GM12878 (cell line): Measurements from ENCODE around the gene SOX10. TPM values are rescaled to one million over a fixed set of nuclear protein-coding genes. Genes with fewer than 3 reads are reported as not detected.

Source experiments
- ATAC-seq: fragments of 200-7000 bp; cut with Tn5 transposase; 3 replicates; pipeline ENCODE4 v1.9.1; 2020; ENCODE audit warnings: mild to moderate bottlenecking, moderate library complexity
- BruUV-seq: library from RNA; stranded (reverse); fragments of 400-500 nt; replicated peaks from 2 replicates; lab custom pipeline; 2021; lab: Mats Ljungman, UMichigan
- CTCF ChIA-PET: fragments of 300-600 bp; sonication (Branson Sonifier 250); formaldehyde crosslinking; extraction: SDS; loops from one replicate; lab custom pipeline; 2021; ENCODE audit warnings: inconsistent platforms; lab: Yijun Ruan, JAX
- POLR2A ChIA-PET: fragments of 350-600 bp; formaldehyde crosslinking; extraction: SDS; loops from one replicate; lab custom pipeline; 2021; ENCODE audit warnings: inconsistent platforms; lab: Charles Lee
- RAD21 ChIA-PET: fragments of 300-600 bp; sonication (Branson Sonifier 250); formaldehyde crosslinking; loops from one replicate; lab custom pipeline; 2023; ENCODE audit warnings: antibody characterized with exemption; ENCODE audit not compliant: unreplicated experiment; lab: Charles Lee
- SMC1A ChIA-PET: fragments of 300-600 bp; sonication (Branson Sonifier 250); formaldehyde crosslinking; loops from one replicate; lab custom pipeline; 2023; ENCODE audit not compliant: unreplicated experiment, uncharacterized antibody; lab: Charles Lee
- DNase-seq: peaks from one replicate; pipeline ENCODE4 v3.0.0-alpha.2; 2011; ENCODE audit warnings: low read depth, low spot score
- FAIRE-seq: peaks from 3 replicates; lab custom pipeline; 2011; peaks lifted over from hg19 to GRCh38; lab: Jason Lieb, UNC
- H2AFZ ChIP-seq: 2 replicates; pipeline ENCODE4 v1.6.0; 2011; ENCODE audit warnings: low read depth, low read length, control low read depth; ENCODE audit not compliant: control insufficient read depth
- H3K27ac ChIP-seq: 2 replicates; pipeline ENCODE4 v1.5.1; 2011; ENCODE audit warnings: control low read depth; ENCODE audit not compliant: control insufficient read depth, insufficient read depth
- H3K27me3 ChIP-seq, 2 experiments: replicated peaks in 1 of 2; 2 replicates each; pipeline versions ENCODE4 v1.6.0 to v1.6.1; 2011; ENCODE audit warnings: low read length in 1 of 2; ENCODE audit not compliant: control insufficient read depth in 2 of 2, insufficient read depth in 2 of 2
- H3K36me3 ChIP-seq, 2 experiments: 2 replicates each; pipeline ENCODE4 v1.5.1; 2011; ENCODE audit warnings: low read length in 1 of 2; ENCODE audit not compliant: control insufficient read depth in 2 of 2, insufficient read depth in 2 of 2
- H3K4me1 ChIP-seq: 2 replicates; pipeline ENCODE4 v1.6.1; 2011; ENCODE audit warnings: mild to moderate bottlenecking, low read length, moderate library complexity, mixed read lengths; ENCODE audit not compliant: control insufficient read depth, insufficient read depth
- H3K4me2 ChIP-seq: 2 replicates; pipeline ENCODE4 v1.6.0; 2011; ENCODE audit warnings: control low read depth; ENCODE audit not compliant: control insufficient read depth, insufficient read depth
- H3K4me3 ChIP-seq: fragments of 200-600 bp; sonication (generic); 2 replicates; pipeline ENCODE4 v1.5.1; 2016
- H3K79me2 ChIP-seq: 2 replicates; pipeline ENCODE4 v1.6.0; 2011; ENCODE audit warnings: low read length; ENCODE audit not compliant: control insufficient read depth, insufficient read depth
- H3K9ac ChIP-seq: 2 replicates; pipeline ENCODE4 v1.8.0; 2011; ENCODE audit warnings: low read length, control low read depth, mixed read lengths; ENCODE audit not compliant: control insufficient read depth, insufficient read depth
- H3K9me3 ChIP-seq: replicated peaks from 3 replicates; pipeline ENCODE4 v1.5.1; 2011; ENCODE audit warnings: mild to moderate bottlenecking, low read length; ENCODE audit not compliant: control insufficient read depth, insufficient read depth
- H4K20me1 ChIP-seq: 2 replicates; pipeline ENCODE4 v1.6.0; 2011; ENCODE audit not compliant: control insufficient read depth, insufficient read depth
- ATF2 ChIP-seq: IDR thresholded peaks from 2 replicates; pipeline ENCODE4 v1.6.1; 2012; ENCODE audit warnings: low read length, inconsistent platforms
- CUX1 ChIP-seq: IDR thresholded peaks from 2 replicates; pipeline ENCODE4 v1.6.1; 2012; ENCODE audit warnings: improper control_type of control experiment, low read depth, low read length; ENCODE audit not compliant: insufficient replicate concordance
- E2F8 ChIP-seq: fragments of 450-650 bp; IDR thresholded peaks from 2 replicates; pipeline ENCODE4 v1.6.1; 2018; ENCODE audit warnings: mild to moderate bottlenecking, low read depth, moderate library complexity; ENCODE audit not compliant: partially characterized antibody
- ESRRA ChIP-seq: IDR thresholded peaks from 2 replicates; pipeline ENCODE4 v1.6.1; 2012; ENCODE audit warnings: mild to moderate bottlenecking, low read length, improper control_type of control experiment
- FOXK2 ChIP-seq: fragments of 450-650 bp; IDR thresholded peaks from 2 replicates; pipeline ENCODE4 v1.6.1; 2017; ENCODE audit warnings: mild to moderate bottlenecking, moderate library complexity
- HDAC2 ChIP-seq: fragments of 200-600 bp; sonication (generic); IDR thresholded peaks from 2 replicates; pipeline ENCODE4 v1.6.1; 2017
- KDM1A ChIP-seq: fragments of 200-600 bp; sonication (generic); IDR thresholded peaks from 2 replicates; pipeline ENCODE4 v1.6.1; 2016; ENCODE audit warnings: borderline replicate concordance
- NFYB ChIP-seq: IDR thresholded peaks from 2 replicates; pipeline ENCODE4 v1.6.1; 2011; ENCODE audit warnings: low read depth, mild to moderate bottlenecking, low read length, improper control_type of control experiment, moderate library complexity; ENCODE audit not compliant: insufficient read depth
- POLR2A ChIP-seq: IDR thresholded peaks from 2 replicates; pipeline ENCODE4 v1.6.1; 2011; ENCODE audit warnings: low read depth, mild to moderate bottlenecking, low read length
- POU2F2 ChIP-seq: IDR thresholded peaks from 3 replicates; pipeline ENCODE4 v1.6.1; 2011; ENCODE audit warnings: low read depth, mild to moderate bottlenecking, low read length, borderline replicate concordance
- SREBF2 ChIP-seq: IDR thresholded peaks from 2 replicates; pipeline ENCODE4 v1.6.1; 2012; ENCODE audit warnings: mild to moderate bottlenecking, low read length
- TAF1 ChIP-seq: IDR thresholded peaks from 2 replicates; pipeline ENCODE4 v1.6.1; 2011; ENCODE audit warnings: mild to moderate bottlenecking, low read depth, low read length, borderline replicate concordance
- WGBS: methylation state at CpG from one replicate; pipeline ENCODE4 v1.1.6; 2016; ENCODE audit warnings: low lambda C conversion rate; ENCODE audit not compliant: insufficient replicate concordance, insufficient coverage; ENCODE audit errors: missing lambda C conversion rate; 5-methylcytosine and 5-hydroxymethylcytosine counted together
- in situ Hi-C: fragments of 300-500 bp; cut with MboI; formaldehyde crosslinking; loops from 9 replicates; pipeline ENCODE4 v1.14.3; 2018; ENCODE audit warnings: mixed read lengths
- intact Hi-C: fragments of 100-400 bp; cut with micrococcal nuclease; formaldehyde crosslinking; loops from one replicate; pipeline ENCODE4 v1.14.2; 2022; ENCODE audit not compliant: unreplicated experiment
- polyA plus RNA-seq, 11 experiments: library from polyadenylated mRNA; depleted of rRNA in 4 of 11; unstranded in 6 of 11; stranded (reverse) in 5 of 11; fragments of >200 nt; fragmentation: Nextera tagmentation in 4 of 11; fragmentation: Illumina TruSeq in 1 of 11; extraction: Ambion mirVana in 4 of 11; extraction: Trizol in 1 of 11; gene quantifications; 1 replicate in 1 of 11; 2 replicates in 10 of 11; pipeline versions ENCODE4 v1.2.1 to v1.2.3, GENCODE V29; 2011 to 2016; ENCODE audit warnings: inconsistent platforms in 2 of 11, missing spikeins in 2 of 11, low read depth in 1 of 11
- total RNA-seq, 4 experiments: library from RNA; depleted of rRNA in 3 of 4; stranded (reverse); fragments of >200 nt in 3 of 4; fragmentation: Illumina TruSeq in 1 of 4; extraction: Trizol in 1 of 4; gene quantifications; 2 replicates each; pipeline versions ENCODE4 v1.2.1 to v1.2.3, GENCODE V29; 2013 to 2021

The SOX10 gene
- total and polyA plus RNA-seq, 10 of the 15 experiments (the other 5 are each of a cell fraction or from before 2014, with no cell fraction given): 0.05 TPM; not detected in 9

- TF ChIP-seq E2F8: no peak
- TF ChIP-seq HDAC2: no peak
- TF ChIP-seq NFYB: no peak
Observed at GRCh38 chr22:37972527-37972926, 11.8 kb downstream of the SOX10 start (continued).

GRCh38 chr22:37971475-37972434 is 12.6 kb downstream of the SOX10 start:
- ChIA-PET SMC1A (interaction anchor here (1.2 kb wide), 1 partner anchor 18 kb away, joined by 4 read pairs; the partner anchor contains the start of genes C22orf23 and POLR2F), RAD21 (interaction anchor here (0.5 kb wide), 1 partner anchor 512 kb away, joined by 3 read pairs; no protein-coding TSS in a partner anchor), CTCF (interaction anchor here (0.5 to 1.6 kb wide), 3 partner anchors 153 to 1372 kb away, joined by 3 to 5 read pairs (median 4); no protein-coding TSS in a partner anchor), POLR2A (interaction anchor here (1.2 kb wide), 1 partner anchor 119 kb away, joined by 3 read pairs; no protein-coding TSS in a partner anchor)
- Histone ChIP-seq H3K4me3 (no peak overlapping the region), H3K79me2 (no peaks in the 10 kb centered on the region), H3K27ac (no peak overlapping the region), H3K9me3 (no peaks in the 10 kb centered on the region), H3K4me1 (no peaks in the 10 kb centered on the region), H3K9ac (no peak overlapping the region), H3K36me3 (peaks cover 8 to 12% of the 10 kb centered on the region in 2 experiments; a peak in 3 of 4 replicates), H3K4me2 (no peak overlapping the region), H4K20me1 (no peaks in the 10 kb centered on the region), H2AFZ (no peak overlapping the region), H3K27me3 (no peaks in the 10 kb centered on the region)
- FAIRE-seq (no peak), DNase-seq (no peak), ATAC-seq (no peak)
- no TSS peak for BruUV-seq
- intact Hi-C loops (no loop called here), in situ Hi-C loops (no loop called here)
- WGBS: 97% methylated on average over 7 of the region's 7 CpGs
- TF ChIP-seq ATF2 (no peak), KDM1A (no peak), FOXK2 (no peak), POLR2A (no peak), CUX1 (no peak), POU2F2 (no peak), TAF1 (no peak), SREBF2 (no peak), ESRRA (no peak)
